ENCODE data around the gene TSKS. TPM values are rescaled to one million over a fixed set of nuclear protein-coding genes. Genes with fewer than 3 reads are reported as not detected.
A peak's percentile ranks its signal among the peaks of the same experiment; 100 is the strongest.

The TSKS gene
- total RNA-seq, 1 donor from 2014 or later = not detected

- no peaks in the 10 kb centered on the region for H3K27me3 Mint-ChIP-seq
- peak; percentile 98 for DNase-seq (ENCODE audit: extremely low spot score, unreplicated experiment)
- H3K4me1 Mint-ChIP-seq (ENCODE audit: unreplicated experiment) = peaks cover 26% of the 10 kb centered on the region
- TF ChIP-seq, protein P1, sequence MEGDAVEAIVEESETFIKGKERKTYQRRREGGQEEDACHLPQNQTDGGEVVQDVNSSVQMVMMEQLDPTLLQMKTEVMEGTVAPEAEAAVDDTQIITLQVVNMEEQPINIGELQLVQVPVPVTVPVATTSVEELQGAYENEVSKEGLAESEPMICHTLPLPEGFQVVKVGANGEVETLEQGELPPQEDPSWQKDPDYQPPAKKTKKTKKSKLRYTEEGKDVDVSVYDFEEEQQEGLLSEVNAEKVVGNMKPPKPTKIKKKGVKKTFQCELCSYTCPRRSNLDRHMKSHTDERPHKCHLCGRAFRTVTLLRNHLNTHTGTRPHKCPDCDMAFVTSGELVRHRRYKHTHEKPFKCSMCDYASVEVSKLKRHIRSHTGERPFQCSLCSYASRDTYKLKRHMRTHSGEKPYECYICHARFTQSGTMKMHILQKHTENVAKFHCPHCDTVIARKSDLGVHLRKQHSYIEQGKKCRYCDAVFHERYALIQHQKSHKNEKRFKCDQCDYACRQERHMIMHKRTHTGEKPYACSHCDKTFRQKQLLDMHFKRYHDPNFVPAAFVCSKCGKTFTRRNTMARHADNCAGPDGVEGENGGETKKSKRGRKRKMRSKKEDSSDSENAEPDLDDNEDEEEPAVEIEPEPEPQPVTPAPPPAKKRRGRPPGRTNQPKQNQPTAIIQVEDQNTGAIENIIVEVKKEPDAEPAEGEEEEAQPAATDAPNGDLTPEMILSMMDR (conservative IDR thresholded peaks at IDR 0.05) = no peak
- no peaks in the 10 kb centered on the region for H3K9me3 Mint-ChIP-seq
- H3K27ac Mint-ChIP-seq = peak overlapping the region; percentile 98
- H3K4me3 Mint-ChIP-seq = peak overlapping the region; percentile 88
- H3K36me3 Mint-ChIP-seq = peaks cover 5% of the 10 kb centered on the region
Observed at GRCh38 chr19:49766007-49766929, 3.2 kb upstream of the TSKS start.

DNA sequence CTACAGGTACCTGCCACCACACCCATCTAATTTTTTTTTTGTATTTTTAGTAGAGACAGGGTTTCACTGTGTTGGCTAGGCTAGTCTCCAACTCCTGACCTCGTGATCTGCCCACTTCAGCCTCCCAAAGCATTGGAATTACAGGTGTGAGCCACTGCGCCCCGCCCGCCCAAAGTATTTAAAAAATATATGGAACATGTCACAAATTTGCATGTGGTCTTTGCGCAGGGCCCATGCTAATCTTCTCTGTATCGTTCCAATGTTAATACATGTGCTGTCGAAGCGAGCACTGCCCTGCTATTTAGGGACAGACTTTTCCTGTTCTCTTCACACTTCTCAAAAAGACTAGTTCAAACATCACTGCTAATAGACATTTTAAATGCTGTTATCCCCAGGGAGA, 1.2 kb upstream of the TSKS start:
- Mint-ChIP-seq H3K4me1 (ENCODE audit: unreplicated experiment) (peaks cover 23% of the 10 kb centered on the region), H3K4me3 (no peak overlapping the region), H3K36me3 (no peaks in the 10 kb centered on the region), H3K27ac (peak overlapping the region; percentile 88), H3K9me3 (no peaks in the 10 kb centered on the region), H3K27me3 (no peaks in the 10 kb centered on the region)
- no peak for DNase-seq (ENCODE audit: extremely low spot score, unreplicated experiment)
- TF ChIP-seq, protein P1 (conservative IDR thresholded peaks at IDR 0.05) = no peak

- TF ChIP-seq, protein P1 (conservative IDR thresholded peaks at IDR 0.05) = no peak
- Mint-ChIP-seq H3K27me3 (peaks cover 6% of the 10 kb centered on the region), H3K4me3 (no peak overlapping the region), H3K27ac (no peak overlapping the region), H3K36me3 (no peaks in the 10 kb centered on the region), H3K4me1 (ENCODE audit: unreplicated experiment) (peaks cover 7% of the 10 kb centered on the region), H3K9me3 (no peaks in the 10 kb centered on the region)
- no peak for DNase-seq (ENCODE audit: extremely low spot score, unreplicated experiment)
Observed at GRCh38 chr19:49761625-49762311, 1.3 kb downstream of the TSKS start.

- H3K4me1 Mint-ChIP-seq (ENCODE audit: unreplicated experiment) = peaks cover 6% of the 10 kb centered on the region
- no peak overlapping the region for H3K27ac Mint-ChIP-seq
- TF ChIP-seq, protein P1 (conservative IDR thresholded peaks at IDR 0.05) = no peak
- H3K9me3 Mint-ChIP-seq = no peaks in the 10 kb centered on the region
- peaks cover 6% of the 10 kb centered on the region for H3K27me3 Mint-ChIP-seq
- H3K36me3 Mint-ChIP-seq = no peaks in the 10 kb centered on the region
- no peak overlapping the region for H3K4me3 Mint-ChIP-seq
- DNase-seq (ENCODE audit: extremely low spot score, unreplicated experiment) = no peak
Observed at GRCh38 chr19:49761249-49761624, 1.9 kb downstream of the TSKS start.

- H3K27me3 Mint-ChIP-seq = peaks cover 6% of the 10 kb centered on the region
- no peak overlapping the region for H3K27ac Mint-ChIP-seq
Observed at GRCh38 chr19:49758292-49758691, 4.8 kb downstream of the TSKS start.

More at GRCh38 chr19:49758292-49758691, 4.8 kb downstream of the TSKS start:
- TF ChIP-seq, protein P1 (conservative IDR thresholded peaks at IDR 0.05) = no peak
- no peak overlapping the region for H3K4me3 Mint-ChIP-seq
- no peaks in the 10 kb centered on the region for H3K36me3 Mint-ChIP-seq
- no peak for DNase-seq (ENCODE audit: extremely low spot score, unreplicated experiment)
- no peaks in the 10 kb centered on the region for H3K4me1 Mint-ChIP-seq (ENCODE audit: unreplicated experiment)
- H3K9me3 Mint-ChIP-seq = no peaks in the 10 kb centered on the region

Measured in type B pancreatic cell (in vitro differentiated cells).